Endothelial cell (in vitro differentiated cells): ENCODE results near the gene TCF20. TPM values are rescaled to one million over a fixed set of nuclear protein-coding genes. Genes with fewer than 3 reads are reported as not detected.

Source experiments
- DNase-seq: peaks from one replicate; pipeline ENCODE4 v3.0.0; 2021; ENCODE audit warnings: low spot score
- H3K27ac Mint-ChIP-seq: one replicate; pipeline ENCODE4 v1.8.0; 2021; ENCODE audit warnings: mixed read lengths, inconsistent platforms; ENCODE audit not compliant: unreplicated experiment
- H3K27me3 Mint-ChIP-seq: one replicate; pipeline ENCODE4 v1.8.0; 2021; ENCODE audit warnings: mild to moderate bottlenecking, moderate library complexity, mixed read lengths, inconsistent platforms; ENCODE audit not compliant: unreplicated experiment
- H3K36me3 Mint-ChIP-seq: one replicate; pipeline ENCODE4 v1.8.0; 2021; ENCODE audit warnings: mild to moderate bottlenecking, low read depth, mixed read lengths, inconsistent platforms; ENCODE audit not compliant: unreplicated experiment
- H3K4me1 Mint-ChIP-seq: one replicate; pipeline ENCODE4 v1.8.0; 2021; ENCODE audit warnings: mild to moderate bottlenecking, mixed read lengths, inconsistent platforms; ENCODE audit not compliant: unreplicated experiment
- H3K4me3 Mint-ChIP-seq: one replicate; pipeline ENCODE4 v1.8.0; 2021; ENCODE audit warnings: mild to moderate bottlenecking, mixed read lengths, inconsistent platforms; ENCODE audit not compliant: unreplicated experiment
- H3K9me3 Mint-ChIP-seq: one replicate; pipeline ENCODE4 v1.8.0; 2021; ENCODE audit warnings: mixed read lengths, inconsistent platforms; ENCODE audit not compliant: unreplicated experiment
- total RNA-seq: library from RNA; stranded (reverse); fragmentation: NEBNext Ultra II Directional; extraction: Animal tissue kit (Norgen Biotek cat#: 25700); gene quantifications from one replicate; pipeline ENCODE4 v1.2.1, GENCODE V29; 2021; ENCODE audit not compliant: unreplicated experiment
- TF ChIP-seq, protein P1 (sequence below): fragments of 200-600 bp; sonication (generic); IDR thresholded peaks from one replicate; pipeline ENCODE4 v1.5.0; 2021; ENCODE audit warnings: antibody characterized with exemption; ENCODE audit not compliant: unreplicated experiment

Gene TCF20
- total RNA-seq, 1 donor from 2014 or later: 63.6 TPM

DNA sequence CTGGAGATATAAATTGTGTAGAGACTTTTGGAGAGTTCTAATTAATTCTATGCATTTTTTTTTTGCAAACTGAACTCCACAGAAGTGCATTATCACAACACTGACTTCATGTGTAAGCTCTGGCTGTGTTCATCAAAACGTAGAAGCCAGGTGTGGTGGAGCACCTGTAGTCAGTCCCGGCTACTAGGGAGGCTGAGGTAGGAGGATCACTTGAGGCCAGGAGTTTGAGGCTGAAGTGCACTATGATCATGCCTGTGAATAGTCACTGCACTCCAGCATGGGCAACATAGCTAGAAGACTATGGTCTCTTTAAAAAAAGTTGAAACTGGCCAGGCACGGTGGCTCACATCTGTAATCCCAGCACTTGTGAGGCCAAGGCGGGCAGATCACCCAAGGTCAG lies 20.6 kb downstream of the TCF20 start:
- Mint-ChIP-seq H3K27me3 (no peaks in the 10 kb centered on the region), H3K9me3 (no peaks in the 10 kb centered on the region), H3K27ac (no peak overlapping the region), H3K4me3 (no peak overlapping the region), H3K4me1 (no peaks in the 10 kb centered on the region), H3K36me3 (peaks cover 4% of the 10 kb centered on the region)
- no peak for DNase-seq
- TF ChIP-seq, protein P1, sequence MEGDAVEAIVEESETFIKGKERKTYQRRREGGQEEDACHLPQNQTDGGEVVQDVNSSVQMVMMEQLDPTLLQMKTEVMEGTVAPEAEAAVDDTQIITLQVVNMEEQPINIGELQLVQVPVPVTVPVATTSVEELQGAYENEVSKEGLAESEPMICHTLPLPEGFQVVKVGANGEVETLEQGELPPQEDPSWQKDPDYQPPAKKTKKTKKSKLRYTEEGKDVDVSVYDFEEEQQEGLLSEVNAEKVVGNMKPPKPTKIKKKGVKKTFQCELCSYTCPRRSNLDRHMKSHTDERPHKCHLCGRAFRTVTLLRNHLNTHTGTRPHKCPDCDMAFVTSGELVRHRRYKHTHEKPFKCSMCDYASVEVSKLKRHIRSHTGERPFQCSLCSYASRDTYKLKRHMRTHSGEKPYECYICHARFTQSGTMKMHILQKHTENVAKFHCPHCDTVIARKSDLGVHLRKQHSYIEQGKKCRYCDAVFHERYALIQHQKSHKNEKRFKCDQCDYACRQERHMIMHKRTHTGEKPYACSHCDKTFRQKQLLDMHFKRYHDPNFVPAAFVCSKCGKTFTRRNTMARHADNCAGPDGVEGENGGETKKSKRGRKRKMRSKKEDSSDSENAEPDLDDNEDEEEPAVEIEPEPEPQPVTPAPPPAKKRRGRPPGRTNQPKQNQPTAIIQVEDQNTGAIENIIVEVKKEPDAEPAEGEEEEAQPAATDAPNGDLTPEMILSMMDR: no peak

DNA sequence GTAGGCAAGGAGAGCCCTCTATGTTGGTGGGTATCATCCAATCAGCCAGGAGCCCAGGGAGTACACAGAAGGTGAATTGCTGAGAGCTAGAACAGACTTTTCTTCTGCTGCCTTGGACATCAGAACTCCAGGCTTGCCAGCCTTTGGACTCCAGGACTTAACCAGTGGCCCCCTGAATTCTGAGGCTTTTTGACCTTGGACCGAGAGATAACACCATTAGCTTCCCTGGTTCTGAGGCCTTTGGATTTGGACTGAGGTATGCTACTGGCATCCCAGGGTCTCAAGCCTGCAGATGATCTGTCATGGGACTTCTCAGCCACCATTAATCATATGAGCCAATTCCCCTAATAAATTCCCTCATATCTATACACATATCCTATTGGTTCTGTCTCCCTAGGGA lies 21.5 kb downstream of the TCF20 start:
- Mint-ChIP-seq H3K27ac (no peak overlapping the region), H3K27me3 (no peaks in the 10 kb centered on the region), H3K36me3 (peaks cover 4% of the 10 kb centered on the region), H3K4me1 (no peaks in the 10 kb centered on the region), H3K9me3 (no peaks in the 10 kb centered on the region), H3K4me3 (no peak overlapping the region)
- no peak for DNase-seq
- TF ChIP-seq, protein P1: no peak

DNA sequence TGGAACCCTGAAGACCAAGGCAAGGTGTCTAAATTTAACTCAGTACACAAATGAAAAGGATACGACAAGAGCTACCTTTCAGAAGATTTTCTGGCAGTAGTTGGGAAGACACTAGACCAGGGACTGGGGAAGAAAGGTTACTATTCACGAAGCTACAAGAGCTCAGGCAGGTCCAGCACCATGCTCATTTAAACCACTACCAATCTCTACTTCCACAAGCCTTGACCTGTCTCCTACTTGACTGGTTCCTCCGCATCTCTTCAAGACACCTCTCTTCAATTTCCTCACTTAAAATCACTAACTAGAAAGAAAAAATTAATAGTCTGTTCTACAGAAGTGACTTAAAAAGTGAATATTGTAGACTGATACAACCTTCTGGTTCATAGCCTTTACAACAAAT lies 22.9 kb downstream of the TCF20 start:
- Mint-ChIP-seq H3K27ac (no peak overlapping the region), H3K4me3 (no peak overlapping the region), H3K27me3 (no peaks in the 10 kb centered on the region)

DNA sequence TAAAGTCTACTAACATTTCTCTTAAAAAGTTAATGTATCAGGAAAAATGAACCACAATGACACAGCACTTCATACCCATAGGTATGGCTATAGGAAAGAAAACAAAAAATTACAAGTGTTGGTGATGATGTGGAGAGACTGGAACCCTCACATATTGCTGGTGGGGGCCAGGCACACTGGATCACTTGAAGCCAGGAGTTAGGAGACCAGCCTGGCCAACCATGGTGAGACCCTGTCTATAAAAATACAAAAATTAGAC lies 26.7 kb downstream of the TCF20 start:
- Mint-ChIP-seq H3K27ac (no peak overlapping the region), H3K4me1 (no peaks in the 10 kb centered on the region), H3K27me3 (no peaks in the 10 kb centered on the region), H3K36me3 (no peaks in the 10 kb centered on the region), H3K4me3 (no peak overlapping the region), H3K9me3 (no peaks in the 10 kb centered on the region)
- DNase-seq: no peak
- TF ChIP-seq, protein P1: no peak

More for the DNA sequence above, 22.9 kb downstream of the TCF20 start:
- no peaks in the 10 kb centered on the region for H3K9me3 Mint-ChIP-seq
- H3K4me1 Mint-ChIP-seq: no peaks in the 10 kb centered on the region
- TF ChIP-seq, protein P1: no peak
- H3K36me3 Mint-ChIP-seq: peaks cover 4% of the 10 kb centered on the region
- DNase-seq: no peak

DNA sequence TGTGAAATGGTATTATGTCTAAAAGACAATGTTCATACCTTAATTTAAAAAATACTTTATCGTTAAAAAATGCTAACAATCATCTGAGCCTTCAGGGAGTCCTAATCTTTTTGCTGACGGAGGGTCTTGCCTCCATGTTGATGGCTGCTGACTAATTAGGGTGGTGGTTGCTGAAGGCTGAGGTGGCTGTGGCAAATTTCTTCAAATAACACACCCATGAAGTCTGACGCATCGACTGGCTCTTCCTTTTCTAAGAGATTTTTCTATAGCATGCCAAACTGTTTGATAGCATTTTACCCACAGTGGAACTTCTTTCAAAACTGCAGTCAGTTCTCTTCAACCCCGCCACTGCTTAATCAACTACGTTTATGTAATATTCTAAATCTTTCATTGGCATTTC lies 33.6 kb downstream of the TCF20 start:
- Mint-ChIP-seq H3K9me3 (no peaks in the 10 kb centered on the region), H3K4me3 (no peak overlapping the region), H3K36me3 (peaks cover 13% of the 10 kb centered on the region), H3K27me3 (no peaks in the 10 kb centered on the region), H3K4me1 (no peaks in the 10 kb centered on the region), H3K27ac (no peak overlapping the region)
- no peak for DNase-seq
- TF ChIP-seq, protein P1: no peak
